Measurements from ENCODE around the gene OS9.
"Not testable (repeated sequence)": the region's sequence is repeated elsewhere in the genome, so short reads cannot be mapped to it uniquely, and the experiment has no call there.

Gene OS9

DNA sequence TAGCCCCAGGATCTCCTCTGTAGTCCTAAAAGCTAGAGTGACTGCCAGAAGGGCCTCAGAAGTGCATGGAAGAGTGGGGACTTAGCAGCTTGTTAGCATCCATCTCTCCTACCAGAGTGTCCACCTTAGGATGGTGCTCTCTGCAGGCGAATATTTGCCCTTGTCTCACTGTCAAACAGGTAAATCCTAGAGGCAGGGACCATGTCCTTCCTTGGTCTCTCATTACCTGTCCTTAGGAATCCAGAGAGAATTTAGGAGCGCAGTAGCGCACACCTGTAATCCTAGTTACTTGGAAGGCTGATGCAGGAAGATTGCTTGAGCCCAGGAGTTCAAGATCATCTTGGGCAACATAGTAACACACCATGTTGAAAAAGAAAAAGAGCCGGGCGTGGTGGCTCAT lies 23.2 kb downstream of the OS9 start:
- TF ChIP-seq, protein P1, sequence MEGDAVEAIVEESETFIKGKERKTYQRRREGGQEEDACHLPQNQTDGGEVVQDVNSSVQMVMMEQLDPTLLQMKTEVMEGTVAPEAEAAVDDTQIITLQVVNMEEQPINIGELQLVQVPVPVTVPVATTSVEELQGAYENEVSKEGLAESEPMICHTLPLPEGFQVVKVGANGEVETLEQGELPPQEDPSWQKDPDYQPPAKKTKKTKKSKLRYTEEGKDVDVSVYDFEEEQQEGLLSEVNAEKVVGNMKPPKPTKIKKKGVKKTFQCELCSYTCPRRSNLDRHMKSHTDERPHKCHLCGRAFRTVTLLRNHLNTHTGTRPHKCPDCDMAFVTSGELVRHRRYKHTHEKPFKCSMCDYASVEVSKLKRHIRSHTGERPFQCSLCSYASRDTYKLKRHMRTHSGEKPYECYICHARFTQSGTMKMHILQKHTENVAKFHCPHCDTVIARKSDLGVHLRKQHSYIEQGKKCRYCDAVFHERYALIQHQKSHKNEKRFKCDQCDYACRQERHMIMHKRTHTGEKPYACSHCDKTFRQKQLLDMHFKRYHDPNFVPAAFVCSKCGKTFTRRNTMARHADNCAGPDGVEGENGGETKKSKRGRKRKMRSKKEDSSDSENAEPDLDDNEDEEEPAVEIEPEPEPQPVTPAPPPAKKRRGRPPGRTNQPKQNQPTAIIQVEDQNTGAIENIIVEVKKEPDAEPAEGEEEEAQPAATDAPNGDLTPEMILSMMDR (conservative IDR thresholded peaks at IDR 0.05): no peak
- no peak overlapping the region for H3K27ac ChIP-seq

DNA sequence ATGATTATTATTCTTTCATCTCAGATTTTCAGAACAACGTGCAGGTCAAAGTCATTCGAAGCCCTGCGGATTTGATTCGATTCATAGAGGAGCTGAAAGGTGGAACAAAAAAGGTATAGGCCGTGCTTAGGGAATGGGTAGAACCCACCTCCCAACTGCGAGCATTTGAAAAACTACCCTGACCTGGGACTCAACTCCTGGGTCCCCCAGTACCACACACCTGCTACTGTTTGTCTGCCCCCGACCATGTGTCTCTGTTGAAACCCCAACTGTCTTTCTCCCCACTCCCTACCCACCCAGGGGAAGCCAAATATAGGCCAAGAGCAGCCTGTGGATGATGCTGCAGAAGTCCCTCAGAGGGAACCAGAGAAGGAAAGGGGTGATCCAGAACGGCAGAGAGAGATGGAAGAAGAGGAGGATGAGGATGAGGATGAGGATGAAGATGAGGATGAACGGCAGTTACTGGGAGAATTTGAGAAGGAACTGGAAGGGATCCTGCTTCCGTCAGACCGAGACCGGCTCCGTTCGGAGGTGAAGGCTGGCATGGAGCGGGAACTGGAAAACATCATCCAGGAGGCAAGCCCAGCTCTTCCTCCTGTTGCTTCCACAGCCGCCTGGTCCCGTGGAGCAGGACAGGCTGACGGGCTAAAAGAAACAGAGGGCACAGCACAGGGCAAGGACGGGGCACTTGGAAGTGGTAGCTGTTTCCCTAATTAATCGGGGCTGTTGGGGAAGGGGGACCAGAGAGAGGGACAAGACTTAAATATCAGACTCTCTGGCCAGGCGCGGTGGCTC lies 24.1 kb downstream of the OS9 start:
- TF ChIP-seq, protein P1 (conservative IDR thresholded peaks at IDR 0.05): no peak
- no peak overlapping the region for H3K27ac ChIP-seq

DNA sequence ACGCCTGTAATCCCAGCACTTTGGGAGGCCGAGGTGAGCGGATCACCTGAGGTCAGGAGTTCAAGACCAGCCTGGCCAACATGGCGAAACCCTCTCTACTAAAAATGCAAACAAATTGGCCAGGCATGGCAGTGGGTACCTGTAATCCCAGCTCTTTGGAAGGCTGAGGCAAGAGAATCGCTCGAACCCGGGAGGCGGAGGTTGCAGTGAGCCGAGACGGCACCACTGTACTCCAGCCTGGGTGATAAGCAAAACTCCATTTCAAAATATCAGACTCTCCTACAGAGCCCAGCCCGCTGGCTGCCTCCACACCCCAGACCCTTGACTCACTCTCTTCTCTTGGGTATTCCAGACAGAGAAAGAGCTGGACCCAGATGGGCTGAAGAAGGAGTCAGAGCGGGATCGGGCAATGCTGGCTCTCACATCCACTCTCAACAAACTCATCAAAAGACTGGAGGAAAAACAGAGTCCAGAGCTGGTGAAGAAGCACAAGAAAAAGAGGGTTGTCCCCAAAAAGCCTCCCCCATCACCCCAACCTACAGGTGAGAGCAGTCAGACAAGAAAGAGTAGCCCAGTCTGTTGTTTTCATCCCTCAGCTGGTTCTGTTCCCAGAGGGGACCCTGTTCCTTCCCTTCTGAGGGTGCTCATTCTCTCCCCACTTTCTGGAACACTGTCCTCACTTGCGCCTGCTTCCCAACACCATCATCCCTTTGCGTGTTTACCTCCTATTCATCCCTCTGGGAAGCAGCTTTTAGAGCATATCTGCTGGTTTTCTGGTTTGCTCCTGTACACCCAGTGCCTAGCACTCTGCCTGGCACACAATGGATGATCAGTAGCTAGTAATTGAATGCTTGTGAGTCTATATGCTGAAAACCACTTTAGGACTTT lies 25.0 kb downstream of the OS9 start:
- no peak overlapping the region for H3K27ac ChIP-seq
- TF ChIP-seq, protein P1 (conservative IDR thresholded peaks at IDR 0.05): no peak

DNA sequence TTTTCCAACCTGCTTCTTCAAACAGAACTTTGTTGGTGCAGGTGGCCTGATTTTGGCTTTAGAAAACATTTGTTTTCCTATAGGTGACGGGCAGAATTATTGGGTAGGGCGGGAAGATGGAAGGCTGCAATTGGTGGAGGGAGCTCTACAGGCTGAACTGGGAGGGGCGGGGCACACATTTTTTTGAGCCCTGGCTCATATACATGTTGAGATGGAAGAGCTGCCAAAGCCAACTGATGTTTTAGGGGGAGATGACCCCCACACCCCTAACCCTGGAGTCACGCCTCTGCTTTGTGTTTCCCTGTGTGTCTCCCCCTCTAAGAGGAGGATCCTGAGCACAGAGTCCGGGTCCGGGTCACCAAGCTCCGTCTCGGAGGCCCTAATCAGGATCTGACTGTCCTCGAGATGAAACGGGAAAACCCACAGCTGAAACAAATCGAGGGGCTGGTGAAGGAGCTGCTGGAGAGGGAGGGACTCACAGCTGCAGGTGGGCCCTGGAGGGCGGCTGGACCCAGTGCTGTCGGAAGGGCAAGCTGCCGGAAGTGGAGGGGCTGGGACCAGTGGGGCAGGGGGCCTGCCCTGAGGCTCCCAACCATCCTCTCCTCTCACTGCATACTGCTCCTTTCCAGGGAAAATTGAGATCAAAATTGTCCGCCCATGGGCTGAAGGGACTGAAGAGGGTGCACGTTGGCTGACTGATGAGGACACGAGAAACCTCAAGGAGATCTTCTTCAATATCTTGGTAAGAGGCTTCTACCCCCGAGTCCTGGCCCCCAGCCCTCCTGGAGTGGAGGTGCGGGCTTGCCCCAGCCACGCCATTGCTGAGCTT lies 26.1 kb downstream of the OS9 start:
- no peak overlapping the region for H3K27ac ChIP-seq
- TF ChIP-seq, protein P1 (conservative IDR thresholded peaks at IDR 0.05): no peak

DNA sequence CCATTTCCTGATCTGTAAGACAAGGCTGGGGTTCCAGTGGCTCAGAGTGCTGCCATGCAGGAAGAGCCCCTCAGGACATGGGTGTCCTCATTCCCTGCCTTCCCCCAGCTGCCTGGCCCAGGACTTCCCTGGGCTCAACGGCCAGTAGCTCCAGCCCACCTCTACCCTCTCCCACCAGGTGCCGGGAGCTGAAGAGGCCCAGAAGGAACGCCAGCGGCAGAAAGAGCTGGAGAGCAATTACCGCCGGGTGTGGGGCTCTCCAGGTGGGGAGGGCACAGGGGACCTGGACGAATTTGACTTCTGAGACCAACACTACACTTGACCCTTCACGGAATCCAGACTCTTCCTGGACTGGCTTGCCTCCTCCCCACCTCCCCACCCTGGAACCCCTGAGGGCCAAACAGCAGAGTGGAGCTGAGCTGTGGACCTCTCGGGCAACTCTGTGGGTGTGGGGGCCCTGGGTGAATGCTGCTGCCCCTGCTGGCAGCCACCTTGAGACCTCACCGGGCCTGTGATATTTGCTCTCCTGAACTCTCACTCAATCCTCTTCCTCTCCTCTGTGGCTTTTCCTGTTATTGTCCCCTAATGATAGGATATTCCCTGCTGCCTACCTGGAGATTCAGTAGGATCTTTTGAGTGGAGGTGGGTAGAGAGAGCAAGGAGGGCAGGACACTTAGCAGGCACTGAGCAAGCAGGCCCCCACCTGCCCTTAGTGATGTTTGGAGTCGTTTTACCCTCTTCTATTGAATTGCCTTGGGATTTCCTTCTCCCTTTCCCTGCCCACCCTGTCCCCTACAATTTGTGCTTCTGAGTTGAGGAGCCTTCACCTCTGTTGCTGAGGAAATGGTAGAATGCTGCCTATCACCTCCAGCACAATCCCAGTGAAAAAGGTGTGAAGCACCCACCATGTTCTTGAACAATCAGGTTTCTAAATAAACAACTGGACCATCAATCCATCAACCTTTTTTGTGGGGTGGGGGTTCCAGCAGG lies 27.0 kb downstream of the OS9 start:
- H3K27ac ChIP-seq: no peak overlapping the region
- TF ChIP-seq, protein P1 (conservative IDR thresholded peaks at IDR 0.05): no peak

DNA sequence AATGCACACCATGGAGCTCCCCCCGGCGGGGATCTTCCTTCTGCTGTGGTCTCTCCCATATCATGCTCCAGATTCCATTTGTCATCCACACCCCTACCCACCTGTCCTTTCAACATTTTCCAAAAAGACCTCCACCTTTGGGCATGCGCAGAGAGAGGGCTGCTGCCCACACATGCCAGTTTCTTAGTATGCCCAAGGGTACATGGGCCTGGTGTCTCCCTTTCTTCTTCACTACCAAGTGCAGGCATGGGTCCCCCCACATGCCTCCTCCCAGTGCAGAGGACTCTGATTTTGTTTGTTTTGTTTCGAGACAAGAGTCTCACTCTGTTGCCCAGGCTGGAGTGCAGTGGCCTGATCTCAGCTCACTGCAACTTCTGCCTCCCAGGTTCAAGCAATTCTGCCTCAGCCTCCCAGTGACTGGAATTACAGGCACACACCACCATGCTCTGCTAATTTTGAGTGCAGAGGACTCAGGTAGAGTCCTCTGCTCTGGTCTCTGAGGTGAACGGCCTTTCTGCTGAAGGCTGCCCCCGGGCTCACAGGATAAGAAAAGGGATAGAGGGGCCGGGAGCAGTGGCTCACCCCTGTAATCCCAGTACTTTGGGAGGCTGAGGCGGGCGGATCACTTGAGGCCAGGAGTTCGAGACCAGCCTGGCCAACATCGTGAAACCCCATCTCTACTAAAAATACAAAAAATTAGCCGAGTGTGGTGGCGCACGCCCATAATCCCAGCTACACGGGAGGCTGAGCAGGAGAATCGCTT lies 28.1 kb downstream of the OS9 start:
- H3K27ac ChIP-seq: not testable (repeated sequence)

Measured in VCaP (cell line).